A549 treated with AZD9567 at 1 μM for 4 hours (cell line): ENCODE results near the gene MOSMO. TPM values are rescaled to one million over a fixed set of nuclear protein-coding genes. Genes with fewer than 3 reads are reported as not detected.

ENCODE experiments used
- total RNA-seq: library from RNA; stranded (reverse); fragments of 200-300 nt; extraction: Qiagen RNA extraction; gene quantifications from 5 replicates; pipeline ENCODE4 v1.2.3, GENCODE V29; 2022; ENCODE audit not compliant: insufficient read depth

MOSMO gene
- 10.1 to 15.2 TPM (median 14.0 TPM) in 5 replicates for total RNA-seq

DNA sequence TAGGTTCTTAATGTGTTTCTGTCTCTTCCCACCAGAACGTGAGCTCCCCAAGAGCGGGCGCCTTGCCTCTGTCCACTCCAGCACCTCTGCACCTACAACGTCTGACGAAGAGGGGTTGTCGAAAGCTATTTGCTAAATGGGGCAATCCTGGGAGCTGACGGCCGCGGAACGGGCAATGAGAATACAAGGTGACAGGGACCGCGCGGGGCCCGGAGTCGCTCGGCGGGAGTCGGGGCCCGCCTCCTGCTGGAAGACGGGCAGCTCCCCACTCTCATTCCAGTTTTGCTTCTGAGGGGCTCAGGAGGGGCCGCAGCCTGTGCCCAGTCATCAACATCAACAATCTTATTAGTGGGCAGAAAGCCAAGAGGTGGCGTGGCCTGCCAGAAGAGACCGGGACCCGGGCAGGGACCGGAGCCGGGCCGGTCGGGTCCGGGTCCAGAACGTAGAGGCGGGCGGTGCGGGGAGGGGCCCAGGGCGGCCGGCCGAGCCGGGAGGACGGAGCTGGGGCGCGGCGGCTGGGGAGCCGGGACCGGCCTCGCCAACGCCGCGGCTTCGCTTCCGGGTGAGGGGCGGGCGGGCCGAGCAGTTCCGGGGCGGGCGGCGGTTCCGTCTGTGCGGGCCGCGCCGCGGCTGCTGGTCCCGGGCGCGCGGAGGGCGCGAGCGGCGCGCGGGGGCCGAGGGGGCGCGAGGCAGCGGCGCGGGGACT is at the start of gene MOSMO:
Gene MOSMO, plus strand, starts transcription at position 603 of the 706 bp plus-strand sequence. CDS start 191 bp downstream, outside the sequence.

DNA sequence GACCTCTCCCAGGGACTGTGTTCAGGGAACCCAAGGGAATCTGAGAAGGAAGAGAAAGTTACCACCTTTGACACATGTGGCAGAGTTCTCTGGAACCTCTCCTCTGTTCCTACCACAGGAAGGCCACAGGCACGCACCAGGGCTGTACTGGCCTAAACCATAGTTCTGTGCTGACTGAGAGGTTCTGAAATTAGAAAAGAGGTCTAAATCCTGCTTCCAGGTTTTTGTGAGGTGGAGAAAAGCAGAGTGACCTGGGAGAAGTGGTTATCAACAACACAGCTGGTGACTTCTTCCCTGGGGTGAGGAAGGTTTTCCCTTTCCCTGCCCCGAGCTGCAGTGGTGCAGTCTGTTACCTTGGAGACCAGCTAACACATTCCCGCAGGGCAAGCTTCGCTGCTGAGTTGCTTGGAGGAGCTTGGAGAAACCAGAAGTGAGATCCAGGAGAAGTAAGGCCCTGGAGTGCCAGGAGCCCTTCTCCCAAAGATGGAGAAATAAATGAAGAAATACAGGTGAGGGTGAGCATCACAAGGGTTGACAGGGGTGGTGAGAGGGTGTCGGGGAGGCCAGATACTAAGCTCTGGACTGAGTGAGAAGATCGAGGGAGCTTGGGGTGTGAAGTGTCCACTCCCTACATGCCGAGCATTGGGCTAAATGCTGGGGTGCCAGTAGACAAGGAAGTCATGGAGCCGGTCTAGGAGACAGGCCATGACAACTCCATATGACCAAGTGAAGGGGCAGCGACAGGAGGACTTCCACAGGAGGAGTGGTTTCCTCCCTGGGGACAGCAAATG is 84.4 kb downstream of the MOSMO start, which contains the start of gene VWA3A:
Gene VWA3A, plus strand, starts transcription at position 399 of the 791 bp plus-strand sequence. Its CDS starts 97 bp downstream, at position 496.

Other genes with a start within 250 kb of the MOSMO start
- 27.3 to 34.0 TPM (median 28.8 TPM) in 5 replicates for gene NPIPB4, start 150.4 kb upstream of the MOSMO start, total RNA-seq
- 156 to 219 TPM (median 168 TPM) in 5 replicates for gene UQCRC2, start 54.8 kb upstream of the MOSMO start, total RNA-seq
- gene PDZD9, start 7.0 kb upstream of the MOSMO start, total RNA-seq: not detected in 5 replicates
- 0.03 to 0.09 TPM (median 0.05 TPM) in 4 of 5 replicates, not detected in the other for gene VWA3A, start 84.4 kb downstream of the MOSMO start, total RNA-seq
- gene SDR42E2, start 154.4 kb downstream of the MOSMO start, total RNA-seq: not detected in 5 replicates
- gene EEF2K, start 198.2 kb downstream of the MOSMO start, total RNA-seq: 15.0 to 17.5 TPM (median 16.2 TPM) in 5 replicates